Astrocyte (in vitro differentiated cells and primary cell): ENCODE data around the gene FRMPD3. TPM values are rescaled to one million over a fixed set of nuclear protein-coding genes. Genes with fewer than 3 reads are reported as not detected.

ENCODE experiments used
- DNase-seq: peaks from one replicate; pipeline ENCODE4 v3.0.0-alpha.2; 2010; ENCODE audit warnings: low read depth
- FAIRE-seq: peaks from 2 replicates; lab custom pipeline; 2011; peaks lifted over from hg19 to GRCh38; lab: Jason Lieb, UNC
- H2AFZ ChIP-seq: 2 replicates; pipeline ENCODE4 v1.6.0; 2012; ENCODE audit warnings: low read depth, low read length, inconsistent platforms
- H3K27ac ChIP-seq: 2 replicates; pipeline ENCODE4 v1.5.1; 2011; ENCODE audit warnings: low read depth, low read length, inconsistent platforms
- H3K27me3 ChIP-seq: 2 replicates; pipeline ENCODE4 v1.6.0; 2011; ENCODE audit warnings: low read length, inconsistent platforms; ENCODE audit not compliant: insufficient read depth
- H3K36me3 ChIP-seq: 2 replicates; pipeline ENCODE4 v1.5.1; 2011; ENCODE audit warnings: low read length, inconsistent platforms; ENCODE audit not compliant: insufficient read depth
- H3K4me1 ChIP-seq: 2 replicates; pipeline ENCODE4 v1.5.1; 2011; ENCODE audit warnings: low read length, inconsistent platforms; ENCODE audit not compliant: insufficient read depth
- H3K4me2 ChIP-seq: 2 replicates; pipeline ENCODE4 v1.6.0; 2012; ENCODE audit warnings: low read length, inconsistent platforms
- H3K4me3 ChIP-seq: 2 replicates; pipeline ENCODE4 v1.5.1; 2011; ENCODE audit warnings: low read depth, mild to moderate bottlenecking, low read length, inconsistent platforms; ENCODE audit not compliant: insufficient read depth
- H3K79me2 ChIP-seq: 2 replicates; pipeline ENCODE4 v1.6.0; 2012; ENCODE audit warnings: mild to moderate bottlenecking, low read length, inconsistent platforms; ENCODE audit not compliant: insufficient read depth
- H3K9ac ChIP-seq: 2 replicates; pipeline ENCODE4 v1.6.0; 2012; ENCODE audit warnings: mild to moderate bottlenecking, low read length, inconsistent platforms
- H3K9me3 ChIP-seq: 2 replicates; pipeline ENCODE4 v1.5.1; 2012; ENCODE audit warnings: low read depth, mild to moderate bottlenecking, low read length, inconsistent platforms; ENCODE audit not compliant: insufficient read depth
- H4K20me1 ChIP-seq: 2 replicates; pipeline ENCODE4 v1.6.0; 2012; ENCODE audit warnings: low read length, inconsistent platforms; ENCODE audit not compliant: insufficient read depth
- H3K27ac Mint-ChIP-seq: one replicate; pipeline ENCODE4 v1.8.0; 2021; ENCODE audit warnings: mild to moderate bottlenecking, mixed read lengths; ENCODE audit not compliant: unreplicated experiment
- H3K27me3 Mint-ChIP-seq: one replicate; pipeline ENCODE4 v1.8.0; 2021; ENCODE audit warnings: low read depth, mixed read lengths; ENCODE audit not compliant: unreplicated experiment
- H3K36me3 Mint-ChIP-seq: one replicate; pipeline ENCODE4 v1.8.0; 2021; ENCODE audit warnings: low read depth, mixed read lengths; ENCODE audit not compliant: unreplicated experiment
- H3K4me1 Mint-ChIP-seq: one replicate; pipeline ENCODE4 v1.8.0; 2021; ENCODE audit warnings: low read depth, mixed read lengths; ENCODE audit not compliant: unreplicated experiment
- H3K4me3 Mint-ChIP-seq: one replicate; pipeline ENCODE4 v1.8.0; 2021; ENCODE audit warnings: mild to moderate bottlenecking, moderate library complexity, mixed read lengths; ENCODE audit not compliant: unreplicated experiment
- H3K9me3 Mint-ChIP-seq: one replicate; pipeline ENCODE4 v1.8.0; 2021; ENCODE audit warnings: mild to moderate bottlenecking, mixed read lengths; ENCODE audit not compliant: unreplicated experiment
- EZH2 ChIP-seq: IDR thresholded peaks from 2 replicates; pipeline ENCODE4 v1.6.1; 2012; ENCODE audit warnings: mild to moderate bottlenecking, low read length, inconsistent platforms; ENCODE audit not compliant: insufficient read depth
- total RNA-seq: library from RNA; stranded (reverse); gene quantifications from 2 replicates; pipeline ENCODE4 v1.2.1, GENCODE V29; 2021
- TF ChIP-seq, protein P1 (sequence below): IDR thresholded peaks from 2 replicates; pipeline ENCODE4 v1.5.1; 2011; ENCODE audit warnings: low read depth, mild to moderate bottlenecking, inconsistent platforms, low read length, moderate library complexity; ENCODE audit not compliant: insufficient read depth

Gene FRMPD3
- total RNA-seq, 1 donor from 2014 or later: 2.3 TPM

DNA sequence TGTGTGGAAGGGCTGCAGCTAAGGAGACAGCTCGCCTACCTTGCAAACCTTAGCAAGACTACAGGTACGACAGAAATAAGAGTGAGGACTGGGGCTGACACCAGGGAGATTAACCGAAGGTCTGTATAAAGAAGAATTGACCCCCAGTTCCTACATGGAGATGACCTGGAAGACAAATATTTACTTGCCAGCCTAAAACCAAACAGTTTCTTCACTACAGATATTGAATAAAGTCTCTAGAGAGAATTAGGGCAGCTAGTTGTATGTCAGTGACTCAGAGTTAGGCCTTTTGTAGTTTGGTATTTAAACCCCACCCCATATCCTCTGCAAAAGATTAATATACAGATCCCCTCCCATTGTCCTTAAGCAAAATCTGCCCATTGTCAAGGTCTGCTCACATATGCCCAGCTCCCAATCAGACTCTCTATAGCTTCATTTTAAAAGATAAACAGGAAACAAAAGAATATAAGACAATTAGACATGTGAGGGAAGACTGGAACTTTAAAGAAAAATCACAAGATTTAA lies 28.1 kb upstream of the FRMPD3 start:
- FAIRE-seq: peak; percentile 98
- no peak overlapping the region for H3K27ac Mint-ChIP-seq

DNA sequence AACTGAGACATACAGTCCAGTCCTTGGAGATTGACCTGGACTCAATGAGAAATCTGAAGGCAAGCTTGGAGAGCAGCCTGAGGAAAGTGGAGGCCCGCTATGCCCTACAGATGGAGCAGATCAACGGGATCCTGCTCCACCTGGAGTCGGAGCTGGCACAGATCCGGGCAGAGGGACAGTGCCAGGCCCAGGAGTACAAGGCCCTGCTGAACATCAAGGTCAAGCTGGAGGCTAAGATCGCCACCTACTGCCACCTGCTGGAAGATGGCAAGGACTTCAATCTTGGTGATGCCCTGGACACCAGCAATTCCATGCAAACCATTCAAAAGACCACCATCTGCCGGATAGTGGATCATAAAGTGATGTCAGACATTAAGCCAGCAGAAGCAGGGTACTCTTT lies 20.4 kb upstream of the FRMPD3 start:
- Mint-ChIP-seq H3K4me3 (no peak overlapping the region), H3K4me1 (no peaks in the 10 kb centered on the region), H3K9me3 (peaks cover 3% of the 10 kb centered on the region), H3K36me3 (no peaks in the 10 kb centered on the region), H3K27me3 (no peaks in the 10 kb centered on the region), H3K27ac (no peak overlapping the region)
- no peaks in the 10 kb centered on the region for H3K9me3 ChIP-seq
- no peaks in the 10 kb centered on the region for H3K36me3 ChIP-seq
- H2AFZ ChIP-seq: no peak overlapping the region
- no peak overlapping the region for H3K27ac ChIP-seq
- H4K20me1 ChIP-seq: no peaks in the 10 kb centered on the region
- H3K4me3 ChIP-seq: no peak overlapping the region
- H3K9ac ChIP-seq: no peak overlapping the region
- H3K79me2 ChIP-seq: no peaks in the 10 kb centered on the region
- DNase-seq (no peak), FAIRE-seq (no peak)
- H3K4me2 ChIP-seq: no peak overlapping the region
- no peaks in the 10 kb centered on the region for H3K4me1 ChIP-seq
- H3K27me3 ChIP-seq: no peaks in the 10 kb centered on the region
- TF ChIP-seq EZH2: no peak

More for the DNA sequence above, 28.1 kb upstream of the FRMPD3 start:
- Histone ChIP-seq H3K79me2 (no peaks in the 10 kb centered on the region), H3K4me2 (no peak overlapping the region), H4K20me1 (no peaks in the 10 kb centered on the region), H3K27ac (no peak overlapping the region), H3K4me3 (no peak overlapping the region), H3K27me3 (no peaks in the 10 kb centered on the region), H3K9me3 (no peaks in the 10 kb centered on the region), H3K36me3 (no peaks in the 10 kb centered on the region), H3K9ac (no peak overlapping the region), H2AFZ (no peak overlapping the region), H3K4me1 (no peaks in the 10 kb centered on the region)
- Mint-ChIP-seq H3K36me3 (no peaks in the 10 kb centered on the region), H3K9me3 (peaks cover 3% of the 10 kb centered on the region), H3K4me1 (no peaks in the 10 kb centered on the region), H3K4me3 (no peak overlapping the region), H3K27me3 (peaks cover 2% of the 10 kb centered on the region)
- no peak for TF ChIP-seq EZH2
- TF ChIP-seq, protein P1, sequence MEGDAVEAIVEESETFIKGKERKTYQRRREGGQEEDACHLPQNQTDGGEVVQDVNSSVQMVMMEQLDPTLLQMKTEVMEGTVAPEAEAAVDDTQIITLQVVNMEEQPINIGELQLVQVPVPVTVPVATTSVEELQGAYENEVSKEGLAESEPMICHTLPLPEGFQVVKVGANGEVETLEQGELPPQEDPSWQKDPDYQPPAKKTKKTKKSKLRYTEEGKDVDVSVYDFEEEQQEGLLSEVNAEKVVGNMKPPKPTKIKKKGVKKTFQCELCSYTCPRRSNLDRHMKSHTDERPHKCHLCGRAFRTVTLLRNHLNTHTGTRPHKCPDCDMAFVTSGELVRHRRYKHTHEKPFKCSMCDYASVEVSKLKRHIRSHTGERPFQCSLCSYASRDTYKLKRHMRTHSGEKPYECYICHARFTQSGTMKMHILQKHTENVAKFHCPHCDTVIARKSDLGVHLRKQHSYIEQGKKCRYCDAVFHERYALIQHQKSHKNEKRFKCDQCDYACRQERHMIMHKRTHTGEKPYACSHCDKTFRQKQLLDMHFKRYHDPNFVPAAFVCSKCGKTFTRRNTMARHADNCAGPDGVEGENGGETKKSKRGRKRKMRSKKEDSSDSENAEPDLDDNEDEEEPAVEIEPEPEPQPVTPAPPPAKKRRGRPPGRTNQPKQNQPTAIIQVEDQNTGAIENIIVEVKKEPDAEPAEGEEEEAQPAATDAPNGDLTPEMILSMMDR: no peak
- no peak for DNase-seq

DNA sequence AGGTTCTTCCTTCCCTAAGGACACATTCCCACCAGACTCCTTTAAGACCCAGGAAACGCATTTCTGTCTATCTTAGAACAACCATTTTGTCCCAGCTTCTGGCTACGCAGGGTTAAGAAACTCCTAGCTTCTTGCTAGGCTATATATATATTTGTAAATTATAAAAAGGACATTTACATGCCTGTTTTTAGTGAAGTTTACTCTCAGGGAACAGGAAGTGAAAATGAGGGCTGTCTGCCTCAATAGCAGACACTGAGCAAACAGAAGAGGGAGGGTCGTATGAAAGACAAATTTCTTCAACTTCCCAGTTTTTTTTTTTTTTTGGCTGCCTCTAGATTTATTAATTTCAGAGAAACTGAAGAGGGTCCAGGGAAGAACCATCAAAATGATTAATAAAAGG lies 9.3 kb upstream of the FRMPD3 start:
- no peaks in the 10 kb centered on the region for H3K79me2 ChIP-seq
- Mint-ChIP-seq H3K4me3 (no peak overlapping the region), H3K27ac (no peak overlapping the region), H3K27me3 (peaks cover 11% of the 10 kb centered on the region), H3K36me3 (no peaks in the 10 kb centered on the region), H3K4me1 (no peaks in the 10 kb centered on the region), H3K9me3 (no peaks in the 10 kb centered on the region)
- no peaks in the 10 kb centered on the region for H3K4me1 ChIP-seq
- no peak overlapping the region for H3K27ac ChIP-seq
- no peak for TF ChIP-seq EZH2
- TF ChIP-seq, protein P1: no peak
- H4K20me1 ChIP-seq: no peaks in the 10 kb centered on the region
- DNase-seq: no peak
- no peak for FAIRE-seq
- no peak overlapping the region for H2AFZ ChIP-seq
- no peak overlapping the region for H3K4me3 ChIP-seq
- H3K4me2 ChIP-seq: no peak overlapping the region
- H3K9ac ChIP-seq: no peak overlapping the region
- H3K36me3 ChIP-seq: no peaks in the 10 kb centered on the region
- peaks cover 3% of the 10 kb centered on the region for H3K27me3 ChIP-seq
- no peaks in the 10 kb centered on the region for H3K9me3 ChIP-seq
